Endothelial cell of umbilical vein (primary cell): ENCODE results near the gene ATP8A2. TPM values are rescaled to one million over a fixed set of nuclear protein-coding genes. Genes with fewer than 3 reads are reported as not detected.

Experiments used
- BruUV-seq: library from RNA; stranded (reverse); fragments of 400-500 nt; replicated peaks from 2 replicates; lab custom pipeline; 2021; lab: Mats Ljungman, UMichigan
- CTCF ChIA-PET: fragments of 300-600, 350-600 bp; sonication (Branson Sonifier 250); formaldehyde crosslinking; loops from one replicate; lab custom pipeline; 2021; ENCODE audit warnings: antibody characterized with exemption, inconsistent platforms; lab: Charles Lee
- POLR2A ChIA-PET: fragments of 300-600, 350-600 bp; sonication (Branson Sonifier 250); formaldehyde crosslinking; loops from one replicate; lab custom pipeline; 2021; ENCODE audit warnings: antibody characterized with exemption, inconsistent platforms; lab: Charles Lee
- DNase-seq: peaks from one replicate; pipeline ENCODE4 v3.0.0-alpha.2; 2011; ENCODE audit warnings: low read depth, low spot score
- FAIRE-seq: peaks from 2 replicates; lab custom pipeline; 2011; peaks lifted over from hg19 to GRCh38; lab: Jason Lieb, UNC
- H2AFZ ChIP-seq: 2 replicates; pipeline ENCODE4 v1.6.0; 2012; ENCODE audit warnings: low read depth, low read length, control low read depth, inconsistent platforms
- H3K27ac ChIP-seq: 2 replicates; pipeline ENCODE4 v1.5.1; 2011; ENCODE audit warnings: low read depth, mild to moderate bottlenecking, control low read depth, low read length, moderate library complexity; ENCODE audit not compliant: insufficient read depth
- H3K27me3 ChIP-seq, 2 experiments: 2 replicates each; pipeline versions ENCODE4 v1.6.0 to v1.6.1; 2011; ENCODE audit warnings: low read length in 2 of 2, mixed read lengths in 1 of 2; ENCODE audit not compliant: control insufficient read depth in 2 of 2, insufficient read depth in 2 of 2
- H3K36me3 ChIP-seq, 2 experiments: 2 replicates in 1 of 2; 3 replicates in 1 of 2; pipeline ENCODE4 v1.5.1; 2011; ENCODE audit warnings: low read length in 2 of 2, mild to moderate bottlenecking in 1 of 2, moderate library complexity in 1 of 2; ENCODE audit not compliant: control insufficient read depth in 2 of 2, insufficient read depth in 2 of 2; ENCODE audit errors: extremely low read depth in 1 of 2
- H3K4me1 ChIP-seq: 3 replicates; pipeline ENCODE4 v1.5.1; 2011; ENCODE audit warnings: mild to moderate bottlenecking, low read length; ENCODE audit not compliant: control insufficient read depth, insufficient read depth; ENCODE audit errors: extremely low read depth
- H3K4me2 ChIP-seq: 2 replicates; pipeline ENCODE4 v1.6.1; 2011; ENCODE audit warnings: low read length, control low read depth, mixed read lengths; ENCODE audit not compliant: insufficient read depth
- H3K4me3 ChIP-seq, 3 experiments: fragments of 200-600 bp in 1 of 3; sonication (generic), shearing (Covaris generic) in 1 of 3; replicated peaks in 1 of 3; 2 replicates each; pipeline ENCODE4 v1.5.1; 2011 to 2016; ENCODE audit warnings: control low read depth in 3 of 3, low read length in 3 of 3, mild to moderate bottlenecking in 2 of 3, inconsistent platforms in 1 of 3, low read depth in 1 of 3, moderate library complexity in 1 of 3; ENCODE audit not compliant: insufficient read depth in 1 of 3
- H3K79me2 ChIP-seq: 2 replicates; pipeline ENCODE4 v1.6.0; 2012; ENCODE audit warnings: low read length, inconsistent platforms; ENCODE audit not compliant: control insufficient read depth, insufficient read depth
- H3K9ac ChIP-seq: replicated peaks from 2 replicates; pipeline ENCODE3; 2011; ENCODE audit warnings: low read length, control low read depth; ENCODE audit not compliant: insufficient read depth; ENCODE audit errors: extremely low read depth
- H3K9me1 ChIP-seq: replicated peaks from 3 replicates; pipeline ENCODE4 v1.6.0; 2011; ENCODE audit warnings: mild to moderate bottlenecking, low read length; ENCODE audit not compliant: control insufficient read depth, insufficient read depth; ENCODE audit errors: extremely low read depth
- H3K9me3 ChIP-seq: replicated peaks from 2 replicates; pipeline ENCODE4 v1.5.1; 2012; ENCODE audit warnings: low read length, inconsistent platforms; ENCODE audit not compliant: control insufficient read depth, insufficient read depth
- H4K20me1 ChIP-seq: replicated peaks from 2 replicates; pipeline ENCODE3; 2011; ENCODE audit warnings: mild to moderate bottlenecking, low read length; ENCODE audit not compliant: control insufficient read depth, insufficient read depth; ENCODE audit errors: extremely low read depth
- EZH2 ChIP-seq: IDR thresholded peaks from 2 replicates; pipeline ENCODE4 v1.6.1; 2012; ENCODE audit warnings: borderline replicate concordance, low read depth, mild to moderate bottlenecking, moderate library complexity, low read length, inconsistent platforms; ENCODE audit not compliant: severe bottlenecking
- FOS ChIP-seq: IDR thresholded peaks from 2 replicates; pipeline ENCODE4 v1.6.1; 2011; ENCODE audit warnings: mild to moderate bottlenecking, low read length, moderate library complexity, borderline replicate concordance; ENCODE audit not compliant: insufficient read depth
- GATA2 ChIP-seq: IDR thresholded peaks from 2 replicates; pipeline ENCODE4 v1.7.0; 2011; ENCODE audit warnings: low read depth, mild to moderate bottlenecking, moderate library complexity, mixed read lengths, low read length; ENCODE audit not compliant: insufficient read length, insufficient read depth
- JUN ChIP-seq: IDR thresholded peaks from 2 replicates; pipeline ENCODE4 v1.6.1; 2011; ENCODE audit warnings: borderline replicate concordance, low read depth; ENCODE audit not compliant: insufficient read length, insufficient read depth
- MYC ChIP-seq: IDR thresholded peaks from one replicate; pipeline ENCODE4 v1.6.1; 2011; ENCODE audit warnings: mild to moderate bottlenecking, low read depth, low read length
- POLR2A ChIP-seq: IDR thresholded peaks from 2 replicates; pipeline ENCODE4 v1.6.1; 2012; ENCODE audit warnings: low read depth, mild to moderate bottlenecking, control low read depth, low read length
- POLR2AphosphoS5 ChIP-seq: IDR thresholded peaks from 2 replicates; pipeline ENCODE4 v1.6.1; 2012; ENCODE audit warnings: low read depth, mild to moderate bottlenecking, control low read depth, low read length, moderate library complexity; ENCODE audit not compliant: insufficient read depth
- dilution Hi-C: fragments of 300-500 bp; cut with MboI; formaldehyde crosslinking; loops from one replicate; pipeline ENCODE4 v1.15.0; 2019; ENCODE audit warnings: low sequenced_read_pairs; ENCODE audit not compliant: extremely low pct_ligation_motif_present
- intact Hi-C: fragments of 100-400 bp; cut with micrococcal nuclease; formaldehyde crosslinking; loops from one replicate; pipeline ENCODE4 v1.10.0; 2022
- polyA plus RNA-seq, 4 experiments: library from polyadenylated mRNA; depleted of rRNA in 3 of 4; stranded (reverse) in 3 of 4; unstranded in 1 of 4; fragments of >200 nt; gene quantifications; 2 replicates each; pipeline versions ENCODE4 v1.2.1 to v1.2.3, GENCODE V29; 2011 to 2012; ENCODE audit warnings: missing spikeins in 1 of 4
- total RNA-seq: library from RNA; stranded (reverse); gene quantifications from 2 replicates; pipeline ENCODE4 v1.2.3, GENCODE V29; 2021
- TF ChIP-seq, protein P1 (sequence below): IDR thresholded peaks from 2 replicates; pipeline ENCODE4 v1.6.1; 2011; ENCODE audit not compliant: insufficient read depth, insufficient read length
- TF ChIP-seq, protein P2 (sequence below), 2 donors: IDR thresholded peaks; 1 replicate in 1 of 2; 2 replicates in 1 of 2; pipeline ENCODE4 v1.5.1; 2011; ENCODE audit warnings: low read length in 2 of 2, mild to moderate bottlenecking in 2 of 2, moderate library complexity in 2 of 2, control low read depth in 1 of 2, inconsistent platforms in 1 of 2, low read depth in 1 of 2; ENCODE audit not compliant: insufficient read depth in 1 of 2; ENCODE audit errors: extremely low read depth in 1 of 2

Gene ATP8A2
- total and polyA plus RNA-seq, 2 donors (not counting 3 experiments of a cell fraction or from before 2014, with no cell fraction given) = 0.11 to 0.49 TPM

DNA sequence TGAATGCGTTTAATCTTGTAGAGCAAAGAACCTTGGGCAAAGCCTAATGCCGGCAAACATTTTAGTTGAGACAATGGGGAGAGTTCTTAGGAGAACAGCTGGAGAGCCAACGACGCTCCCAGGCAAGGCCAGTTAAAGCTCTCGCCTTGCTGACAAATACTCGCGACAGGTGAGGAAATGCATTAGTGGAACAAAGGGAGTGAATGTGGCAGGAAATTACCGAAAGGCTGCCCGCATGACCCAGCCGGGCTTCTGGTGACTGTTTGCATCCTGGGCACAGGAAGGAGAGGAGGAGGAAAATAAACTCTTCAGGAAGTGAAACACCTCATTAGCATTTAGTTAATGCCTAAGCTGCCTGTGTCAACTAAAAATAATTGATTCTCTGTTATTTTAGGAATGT lies 605.4 kb downstream of the ATP8A2 start:
- Histone ChIP-seq H4K20me1 (no peaks in the 10 kb centered on the region), H3K79me2 (no peaks in the 10 kb centered on the region), H2AFZ (peak overlapping the region; percentile 36), H3K36me3 (no peaks in the 10 kb centered on the region), H3K4me3 (no peak overlapping the region), H3K9ac (peak overlapping the region; percentile 34), H3K4me2 (peak overlapping the region; percentile 44), H3K9me3 (no peaks in the 10 kb centered on the region), H3K4me1 (peaks cover 11% of the 10 kb centered on the region), H3K9me1 (no peaks in the 10 kb centered on the region), H3K27me3 (no peaks in the 10 kb centered on the region), H3K27ac (peak overlapping the region; percentile 82)
- dilution Hi-C loops (no loop called here), intact Hi-C loops (loop anchor here (1.0 kb wide), 3 partner anchors 30 to 74 kb away; no protein-coding TSS in a partner anchor)
- FAIRE-seq = peak; percentile 95
- BruUV-seq = no TSS peak
- ChIA-PET POLR2A (interaction anchor here (1.2 kb wide), 1 partner anchor 75 kb away, joined by 3 read pairs; the partner anchor contains the start of gene SHISA2), CTCF (interaction anchor here (1.0 to 2.0 kb wide), 9 partner anchors 10 to 85 kb away, joined by 3 to 9 read pairs (median 5); partner anchors contain the start of gene SHISA2)
- TF ChIP-seq, protein P1, sequence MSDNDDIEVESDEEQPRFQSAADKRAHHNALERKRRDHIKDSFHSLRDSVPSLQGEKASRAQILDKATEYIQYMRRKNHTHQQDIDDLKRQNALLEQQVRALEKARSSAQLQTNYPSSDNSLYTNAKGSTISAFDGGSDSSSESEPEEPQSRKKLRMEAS = no peak
- peak; percentile 64 for TF ChIP-seq POLR2AphosphoS5
- TF ChIP-seq, protein P2, sequence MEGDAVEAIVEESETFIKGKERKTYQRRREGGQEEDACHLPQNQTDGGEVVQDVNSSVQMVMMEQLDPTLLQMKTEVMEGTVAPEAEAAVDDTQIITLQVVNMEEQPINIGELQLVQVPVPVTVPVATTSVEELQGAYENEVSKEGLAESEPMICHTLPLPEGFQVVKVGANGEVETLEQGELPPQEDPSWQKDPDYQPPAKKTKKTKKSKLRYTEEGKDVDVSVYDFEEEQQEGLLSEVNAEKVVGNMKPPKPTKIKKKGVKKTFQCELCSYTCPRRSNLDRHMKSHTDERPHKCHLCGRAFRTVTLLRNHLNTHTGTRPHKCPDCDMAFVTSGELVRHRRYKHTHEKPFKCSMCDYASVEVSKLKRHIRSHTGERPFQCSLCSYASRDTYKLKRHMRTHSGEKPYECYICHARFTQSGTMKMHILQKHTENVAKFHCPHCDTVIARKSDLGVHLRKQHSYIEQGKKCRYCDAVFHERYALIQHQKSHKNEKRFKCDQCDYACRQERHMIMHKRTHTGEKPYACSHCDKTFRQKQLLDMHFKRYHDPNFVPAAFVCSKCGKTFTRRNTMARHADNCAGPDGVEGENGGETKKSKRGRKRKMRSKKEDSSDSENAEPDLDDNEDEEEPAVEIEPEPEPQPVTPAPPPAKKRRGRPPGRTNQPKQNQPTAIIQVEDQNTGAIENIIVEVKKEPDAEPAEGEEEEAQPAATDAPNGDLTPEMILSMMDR (IDR thresholded peaks at IDR 0.05; ENCODE audit: extremely low read depth in 1 of 2, insufficient read depth in 1 of 2, low read depth in 1 of 2, low read length in 2 of 2) = no peak
- TF ChIP-seq MYC = no peak
- TF ChIP-seq EZH2 = no peak
- no peak for TF ChIP-seq POLR2A
- peak; percentile 71 for TF ChIP-seq FOS
- peak; percentile 39 for TF ChIP-seq JUN
- peak; percentile 32 for TF ChIP-seq GATA2
- peak; percentile 70 for DNase-seq
